ENCODE measurements around the gene SLC25A22. TPM values are rescaled to one million over a fixed set of nuclear protein-coding genes. Genes with fewer than 3 reads are reported as not detected.

Gene SLC25A22
- total and polyA plus RNA-seq, 3 experiments from 2014 or later: 14.1 to 77.0 (median 73.6) TPM

GRCh38 chr11:770642-771616, 27.2 kb downstream of the SLC25A22 start:
- CTCF ChIA-PET: no interaction called here
- Mint-ChIP-seq H3K27me3 (no peaks in the 10 kb centered on the region), H3K27ac (no peak overlapping the region), H3K4me3 (no peak overlapping the region), H3K4me1 (peaks cover 5 to 11% (median 9%) of the 10 kb centered on the region in 3 donors), H3K9me3 (no peaks in the 10 kb centered on the region), H3K36me3 (peaks cover 0 to 26% (median 1%) of the 10 kb centered on the region in 3 donors)
- Histone ChIP-seq H3K27ac (ENCODE audit: low read depth, low read length) (no peak overlapping the region), H3K36me3 (ENCODE audit: insufficient read depth, low read length) (no peaks in the 10 kb centered on the region), H3K27me3 (ENCODE audit: insufficient read depth, low read length, poor library complexity, severe bottlenecking) (no peaks in the 10 kb centered on the region), H3K9me3 (ENCODE audit: low read length) (no peaks in the 10 kb centered on the region), H3K4me1 (ENCODE audit: insufficient read depth, low read length) (peaks cover 7% of the 10 kb centered on the region), H3K4me3 (ENCODE audit: low read length) (no peak overlapping the region)
- DNase-seq: no peak
- POLR2A ChIA-PET: no interaction called here

GRCh38 chr11:769887-770641, 28.0 kb downstream of the SLC25A22 start:
- H3K4me3 Mint-ChIP-seq: peak overlapping the region in 1 of 7 donors; percentile 13
- peaks cover 0 to 4% (median 4%) of the 10 kb centered on the region in 3 donors for H3K4me1 Mint-ChIP-seq
- no peak for DNase-seq
- CTCF ChIA-PET: no interaction called here
- H3K4me3 ChIP-seq (ENCODE audit: low read length): no peak overlapping the region
- no peaks in the 10 kb centered on the region for H3K36me3 ChIP-seq (ENCODE audit: insufficient read depth, low read length)
- no peak overlapping the region for H3K27ac ChIP-seq (ENCODE audit: low read depth, low read length)
- H3K9me3 ChIP-seq (ENCODE audit: low read length): no peaks in the 10 kb centered on the region
- H3K27ac Mint-ChIP-seq: no peak overlapping the region
- no peaks in the 10 kb centered on the region for H3K4me1 ChIP-seq (ENCODE audit: insufficient read depth, low read length)
- H3K9me3 Mint-ChIP-seq: no peaks in the 10 kb centered on the region
- H3K27me3 Mint-ChIP-seq: no peaks in the 10 kb centered on the region
- H3K36me3 Mint-ChIP-seq: peaks cover 0 to 27% (median 1%) of the 10 kb centered on the region in 3 donors
- POLR2A ChIA-PET: no interaction called here
- no peaks in the 10 kb centered on the region for H3K27me3 ChIP-seq (ENCODE audit: insufficient read depth, low read length, poor library complexity, severe bottlenecking)

GRCh38 chr11:767238-767637, 30.8 kb downstream of the SLC25A22 start:
- Histone ChIP-seq H3K36me3 (ENCODE audit: insufficient read depth, low read length) (peaks cover 18% of the 10 kb centered on the region), H3K4me3 (ENCODE audit: low read length) (no peak overlapping the region), H3K9me3 (ENCODE audit: low read length) (no peaks in the 10 kb centered on the region), H3K27me3 (ENCODE audit: insufficient read depth, low read length, poor library complexity, severe bottlenecking) (no peaks in the 10 kb centered on the region), H3K4me1 (ENCODE audit: insufficient read depth, low read length) (no peaks in the 10 kb centered on the region), H3K27ac (ENCODE audit: low read depth, low read length) (no peak overlapping the region)
- POLR2A ChIA-PET: no interaction called here
- Mint-ChIP-seq H3K36me3 (peaks cover 0 to 52% (median 1%) of the 10 kb centered on the region in 3 donors), H3K27ac (peak overlapping the region in 2 of 8 donors; percentile 41 to 60), H3K9me3 (no peaks in the 10 kb centered on the region), H3K4me3 (no peak overlapping the region), H3K4me1 (no peaks in the 10 kb centered on the region), H3K27me3 (no peaks in the 10 kb centered on the region)
- CTCF ChIA-PET: no interaction called here
- no peak for DNase-seq

- CTCF ChIA-PET: interaction anchor here (1.3 kb wide), 1 partner anchor 9 kb away, joined by 3 read pairs; no protein-coding TSS in a partner anchor
Measured at GRCh38 chr11:766936-767210, 31.2 kb downstream of the SLC25A22 start.

GRCh38 chr11:766106-766935, 31.8 kb downstream of the SLC25A22 start:
- no peaks in the 10 kb centered on the region for H3K27me3 ChIP-seq (ENCODE audit: insufficient read depth, low read length, poor library complexity, severe bottlenecking)
- H3K27ac Mint-ChIP-seq: no peak overlapping the region
- CTCF ChIA-PET: interaction anchor here (0.8 to 1.7 kb wide), 6 partner anchors 10 to 247 kb away, joined by 3 to 4 read pairs (median 3); no protein-coding TSS in a partner anchor
- no peaks in the 10 kb centered on the region for H3K4me1 ChIP-seq (ENCODE audit: insufficient read depth, low read length)
- no peak overlapping the region for H3K27ac ChIP-seq (ENCODE audit: low read depth, low read length)
- H3K4me1 Mint-ChIP-seq: no peaks in the 10 kb centered on the region
- H3K4me3 Mint-ChIP-seq: no peak overlapping the region
- no peak overlapping the region for H3K4me3 ChIP-seq (ENCODE audit: low read length)
- POLR2A ChIA-PET: interaction anchor here (1.0 kb wide), 1 partner anchor 24 kb away, joined by 3 read pairs; the partner anchor contains the start of gene CEND1
- no peaks in the 10 kb centered on the region for H3K9me3 Mint-ChIP-seq
- peaks cover 24% of the 10 kb centered on the region for H3K36me3 ChIP-seq (ENCODE audit: insufficient read depth, low read length)
- no peaks in the 10 kb centered on the region for H3K9me3 ChIP-seq (ENCODE audit: low read length)
- peaks cover 0 to 60% (median 1%) of the 10 kb centered on the region in 3 donors for H3K36me3 Mint-ChIP-seq
- no peaks in the 10 kb centered on the region for H3K27me3 Mint-ChIP-seq
- no peak for DNase-seq

More at GRCh38 chr11:766936-767210, 31.2 kb downstream of the SLC25A22 start:
- Histone ChIP-seq H3K4me1 (ENCODE audit: insufficient read depth, low read length) (no peaks in the 10 kb centered on the region), H3K36me3 (ENCODE audit: insufficient read depth, low read length) (peaks cover 19% of the 10 kb centered on the region), H3K27me3 (ENCODE audit: insufficient read depth, low read length, poor library complexity, severe bottlenecking) (no peaks in the 10 kb centered on the region), H3K4me3 (ENCODE audit: low read length) (no peak overlapping the region), H3K27ac (ENCODE audit: low read depth, low read length) (no peak overlapping the region), H3K9me3 (ENCODE audit: low read length) (no peaks in the 10 kb centered on the region)
- no peak for DNase-seq
- Mint-ChIP-seq H3K4me1 (no peaks in the 10 kb centered on the region), H3K4me3 (no peak overlapping the region), H3K27me3 (no peaks in the 10 kb centered on the region), H3K27ac (no peak overlapping the region), H3K9me3 (no peaks in the 10 kb centered on the region), H3K36me3 (peaks cover 0 to 55% (median 1%) of the 10 kb centered on the region in 3 donors)
- POLR2A ChIA-PET: no interaction called here

GRCh38 chr11:765802-766091, 32.3 kb downstream of the SLC25A22 start:
- H3K4me3 Mint-ChIP-seq: no peak overlapping the region
- peaks cover 0 to 59% (median 1%) of the 10 kb centered on the region in 3 donors for H3K36me3 Mint-ChIP-seq
- Histone ChIP-seq H3K27me3 (ENCODE audit: insufficient read depth, low read length, poor library complexity, severe bottlenecking) (no peaks in the 10 kb centered on the region), H3K4me3 (ENCODE audit: low read length) (no peak overlapping the region), H3K36me3 (ENCODE audit: insufficient read depth, low read length) (peaks cover 25% of the 10 kb centered on the region), H3K27ac (ENCODE audit: low read depth, low read length) (no peak overlapping the region), H3K4me1 (ENCODE audit: insufficient read depth, low read length) (no peaks in the 10 kb centered on the region), H3K9me3 (ENCODE audit: low read length) (no peaks in the 10 kb centered on the region)
- CTCF ChIA-PET: interaction anchor here (0.8 to 1.7 kb wide), 6 partner anchors 10 to 247 kb away, joined by 3 to 4 read pairs (median 3); no protein-coding TSS in a partner anchor
- H3K9me3 Mint-ChIP-seq: no peaks in the 10 kb centered on the region
- H3K27ac Mint-ChIP-seq: peak overlapping the region in 1 of 8 donors; percentile 79
- POLR2A ChIA-PET: interaction anchor here (1.0 kb wide), 1 partner anchor 24 kb away, joined by 3 read pairs; the partner anchor contains the start of gene CEND1
- no peak for DNase-seq
- no peaks in the 10 kb centered on the region for H3K4me1 Mint-ChIP-seq
- H3K27me3 Mint-ChIP-seq: no peaks in the 10 kb centered on the region

- H3K36me3 ChIP-seq (ENCODE audit: insufficient read depth, low read length): peaks cover 26% of the 10 kb centered on the region
- Mint-ChIP-seq H3K4me3 (no peak overlapping the region), H3K4me1 (no peaks in the 10 kb centered on the region), H3K9me3 (no peaks in the 10 kb centered on the region), H3K27me3 (no peaks in the 10 kb centered on the region), H3K27ac (peak overlapping the region in 3 of 8 donors; percentile 32 to 79 (median 35)), H3K36me3 (peaks cover 0 to 58% (median 1%) of the 10 kb centered on the region in 3 donors)
- H3K4me3 ChIP-seq (ENCODE audit: low read length): no peak overlapping the region
- ChIA-PET CTCF (interaction anchor here (0.8 to 1.7 kb wide), 7 partner anchors 11 to 246 kb away, joined by 3 to 4 read pairs (median 3); no protein-coding TSS in a partner anchor), POLR2A (interaction anchor here (1.0 kb wide), 1 partner anchor 25 kb away, joined by 3 read pairs; the partner anchor contains the start of gene CEND1)
- H3K27ac ChIP-seq (ENCODE audit: low read depth, low read length): no peak overlapping the region
- DNase-seq: peak; percentile 49 to 75 (median 54)
- H3K27me3 ChIP-seq (ENCODE audit: insufficient read depth, low read length, poor library complexity, severe bottlenecking): no peaks in the 10 kb centered on the region
- no peaks in the 10 kb centered on the region for H3K4me1 ChIP-seq (ENCODE audit: insufficient read depth, low read length)
- H3K9me3 ChIP-seq (ENCODE audit: low read length): no peaks in the 10 kb centered on the region
Measured at GRCh38 chr11:765025-765801, 32.9 kb downstream of the SLC25A22 start.

Data from CD8-positive, alpha-beta memory T cell (primary cell).